NCI-H187 (cell line): ENCODE data around the gene CIDEA.

Experiments
- DNase-seq, 2 experiments: peaks; one replicate each; lab custom pipeline; 2025; lab: John Stamatoyannopoulos, UW

Gene CIDEA

DNA sequence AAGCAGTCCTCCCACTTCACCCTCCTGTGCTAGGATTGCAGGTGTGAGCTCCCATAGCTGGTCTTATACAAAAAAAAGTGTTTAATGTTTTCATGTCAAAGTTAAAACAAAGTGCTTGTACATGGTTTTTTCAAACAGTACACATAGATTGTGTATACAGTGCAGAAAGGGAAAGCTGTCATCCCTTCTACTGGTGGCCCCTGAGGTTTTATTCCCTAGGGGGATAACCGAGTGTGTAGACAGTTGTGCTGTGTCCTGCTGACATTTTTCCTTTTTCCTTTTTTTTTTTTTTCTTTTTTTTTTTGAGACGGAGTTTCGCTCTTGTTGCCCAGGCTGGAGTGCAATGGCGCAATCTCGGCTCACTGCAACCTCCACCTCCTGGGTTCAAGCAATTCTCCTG lies 64.7 kb downstream of the CIDEA start:
- no peak for DNase-seq

DNA sequence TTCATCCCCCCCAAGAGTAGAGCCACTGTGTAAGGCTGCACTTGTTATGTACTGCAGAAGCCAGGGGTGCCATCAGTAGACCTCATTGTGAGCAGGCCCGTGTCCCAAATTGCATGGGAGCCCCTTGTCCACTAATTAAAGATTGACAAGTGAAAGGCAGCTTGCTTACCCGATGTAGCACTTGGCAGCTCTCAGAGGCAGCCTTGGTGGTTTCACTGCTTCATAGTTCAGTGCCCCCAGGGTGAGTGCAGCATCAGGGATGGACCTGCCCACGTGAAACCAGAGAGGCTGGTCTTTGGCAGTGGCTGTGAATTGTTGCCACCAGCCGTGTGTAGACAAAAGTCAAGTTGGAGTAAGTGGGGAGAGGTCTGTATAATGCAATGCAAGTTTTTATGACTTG lies 67.2 kb downstream of the CIDEA start:
- no peak for DNase-seq

DNA sequence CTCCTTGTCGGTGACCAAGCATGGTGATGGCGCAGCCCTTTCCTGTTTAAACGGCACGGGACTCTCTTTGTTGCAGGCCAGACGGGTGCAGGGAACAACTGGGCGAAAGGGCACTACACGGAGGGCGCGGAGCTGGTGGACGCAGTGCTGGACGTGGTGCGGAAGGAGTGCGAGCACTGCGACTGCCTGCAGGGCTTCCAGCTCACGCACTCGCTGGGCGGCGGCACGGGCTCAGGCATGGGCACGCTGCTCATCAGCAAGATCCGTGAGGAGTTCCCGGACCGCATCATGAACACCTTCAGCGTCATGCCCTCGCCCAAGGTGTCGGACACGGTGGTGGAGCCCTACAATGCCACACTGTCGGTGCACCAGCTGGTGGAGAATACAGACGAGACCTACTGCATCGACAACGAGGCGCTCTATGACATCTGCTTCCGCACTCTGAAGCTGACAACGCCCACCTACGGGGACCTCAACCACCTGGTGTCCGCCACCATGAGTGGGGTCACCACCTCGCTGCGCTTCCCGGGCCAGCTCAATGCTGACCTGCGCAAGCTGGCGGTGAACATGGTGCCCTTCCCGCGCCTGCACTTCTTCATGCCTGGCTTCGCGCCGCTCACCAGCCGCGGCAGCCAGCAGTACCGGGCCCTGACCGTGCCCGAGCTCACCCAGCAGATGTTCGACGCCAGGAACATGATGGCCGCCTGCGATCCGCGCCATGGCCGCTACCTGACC lies 71.0 kb downstream of the CIDEA start:
- no peak for DNase-seq

DNA sequence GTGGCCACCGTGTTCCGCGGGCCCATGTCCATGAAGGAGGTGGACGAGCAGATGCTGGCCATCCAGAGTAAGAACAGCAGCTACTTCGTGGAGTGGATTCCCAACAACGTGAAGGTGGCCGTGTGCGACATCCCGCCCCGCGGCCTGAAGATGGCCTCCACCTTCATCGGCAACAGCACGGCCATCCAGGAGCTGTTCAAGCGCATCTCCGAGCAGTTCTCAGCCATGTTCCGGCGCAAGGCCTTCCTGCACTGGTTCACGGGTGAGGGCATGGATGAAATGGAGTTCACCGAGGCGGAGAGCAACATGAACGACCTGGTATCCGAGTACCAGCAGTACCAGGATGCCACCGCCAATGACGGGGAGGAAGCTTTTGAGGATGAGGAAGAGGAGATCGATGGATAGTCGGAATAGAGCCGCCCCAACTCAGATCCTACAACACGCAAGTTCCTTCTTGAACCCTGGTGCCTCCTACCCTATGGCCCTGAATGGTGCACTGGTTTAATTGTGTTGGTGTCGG lies 71.6 kb downstream of the CIDEA start:
- no peak for DNase-seq

DNA sequence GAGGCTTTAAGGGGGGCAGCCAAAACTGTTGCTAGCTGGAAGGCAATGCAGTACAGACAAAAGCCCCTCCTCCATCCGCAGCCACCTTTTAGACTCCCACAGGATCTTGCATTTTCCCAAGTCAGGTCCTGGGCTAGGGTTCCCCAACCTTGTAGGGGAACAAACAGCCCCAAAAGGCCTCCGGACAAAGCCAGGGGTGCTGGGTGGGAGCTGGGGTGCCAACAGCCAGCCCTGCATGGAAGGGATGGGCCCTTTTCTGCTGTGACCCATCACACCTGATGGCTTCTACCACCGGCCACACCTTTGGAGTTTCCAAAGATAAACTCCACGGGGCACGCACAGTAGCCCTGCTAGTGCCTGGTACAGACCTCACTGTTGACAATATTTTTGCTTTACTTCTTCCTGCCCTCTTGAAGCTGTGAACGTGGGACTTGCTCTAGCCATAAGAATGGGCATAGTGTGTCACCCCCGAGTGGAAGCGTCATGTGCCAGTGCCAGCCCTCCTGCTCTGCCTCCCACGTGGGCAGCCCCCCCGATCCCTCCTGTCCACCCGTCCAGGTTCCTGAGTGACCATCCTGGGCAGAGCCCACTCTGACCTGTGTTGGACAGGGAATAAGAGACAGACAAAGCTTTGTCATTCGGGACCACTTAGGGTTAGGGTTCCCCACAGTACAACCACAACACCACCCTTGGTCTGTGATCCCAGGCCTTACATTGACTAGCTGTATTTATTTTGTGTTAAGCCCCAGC lies 72.7 kb downstream of the CIDEA start:
- DNase-seq = no peak
